Thyroid gland (tissue), 4 donors: Measurements from ENCODE around the gene ZCCHC17.
"Not testable (repeated sequence)": the region's sequence is repeated elsewhere in the genome, so short reads cannot be mapped to it uniquely, and the experiment has no call there.

Source experiments
- POLR2A ChIP-seq, 2 donors: fragments of 450-650 bp; IDR thresholded peaks; one replicate each; pipeline ENCODE4 v1.6.1; 2017; ENCODE audit warnings: antibody characterized with exemption in 2 of 2, mild to moderate bottlenecking in 2 of 2, moderate library complexity in 1 of 2
- TF ChIP-seq, protein P1 (sequence below), 6 experiments: fragments of 200-600 bp in 3 of 6; fragments of 450-650 bp in 3 of 6; sonication (generic) in 3 of 6; IDR thresholded peaks; one replicate each; pipeline ENCODE4 v1.5.1; 2016 to 2019; ENCODE audit warnings: antibody characterized with exemption in 6 of 6, mild to moderate bottlenecking in 2 of 6, inconsistent platforms in 1 of 6, moderate library complexity in 1 of 6

DNA sequence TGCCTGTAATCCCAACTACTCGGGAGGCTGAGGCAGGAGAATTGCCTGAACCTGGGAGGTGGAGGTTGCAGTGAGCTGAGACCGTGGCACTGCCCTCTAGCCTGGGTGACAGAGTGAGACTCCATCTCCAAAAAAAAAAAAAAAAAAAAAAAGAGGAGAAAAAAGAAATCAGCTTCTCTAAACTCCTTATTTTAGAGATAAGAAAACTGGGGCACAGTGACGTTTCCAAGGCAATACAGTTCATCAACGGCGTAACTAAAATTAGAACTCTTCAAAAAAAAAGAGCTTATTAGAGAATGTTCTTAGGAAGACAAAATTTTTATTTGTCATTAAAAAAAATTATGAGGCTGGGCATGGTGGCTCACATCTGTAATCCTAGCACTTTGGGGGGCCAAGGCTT, 34.4 kb upstream of the ZCCHC17 start:
- TF ChIP-seq, protein P1, sequence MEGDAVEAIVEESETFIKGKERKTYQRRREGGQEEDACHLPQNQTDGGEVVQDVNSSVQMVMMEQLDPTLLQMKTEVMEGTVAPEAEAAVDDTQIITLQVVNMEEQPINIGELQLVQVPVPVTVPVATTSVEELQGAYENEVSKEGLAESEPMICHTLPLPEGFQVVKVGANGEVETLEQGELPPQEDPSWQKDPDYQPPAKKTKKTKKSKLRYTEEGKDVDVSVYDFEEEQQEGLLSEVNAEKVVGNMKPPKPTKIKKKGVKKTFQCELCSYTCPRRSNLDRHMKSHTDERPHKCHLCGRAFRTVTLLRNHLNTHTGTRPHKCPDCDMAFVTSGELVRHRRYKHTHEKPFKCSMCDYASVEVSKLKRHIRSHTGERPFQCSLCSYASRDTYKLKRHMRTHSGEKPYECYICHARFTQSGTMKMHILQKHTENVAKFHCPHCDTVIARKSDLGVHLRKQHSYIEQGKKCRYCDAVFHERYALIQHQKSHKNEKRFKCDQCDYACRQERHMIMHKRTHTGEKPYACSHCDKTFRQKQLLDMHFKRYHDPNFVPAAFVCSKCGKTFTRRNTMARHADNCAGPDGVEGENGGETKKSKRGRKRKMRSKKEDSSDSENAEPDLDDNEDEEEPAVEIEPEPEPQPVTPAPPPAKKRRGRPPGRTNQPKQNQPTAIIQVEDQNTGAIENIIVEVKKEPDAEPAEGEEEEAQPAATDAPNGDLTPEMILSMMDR (IDR thresholded peaks at IDR 0.05): not testable (repeated sequence)
- TF ChIP-seq POLR2A (IDR thresholded peaks at IDR 0.05): not testable (repeated sequence)
